HG02981 (cell line): ENCODE measurements around the gene C9orf43.
"Not testable (repeated sequence)": the region's sequence is repeated elsewhere in the genome, so short reads cannot be mapped to it uniquely, and the experiment has no call there.

Experiments used
- ATAC-seq: cut with Tn5 transposase; IDR thresholded peaks from one replicate; pipeline ENCODE4 v1.9.1; 2021; ENCODE audit warnings: mild to moderate bottlenecking, moderate library complexity; ENCODE audit not compliant: unreplicated experiment

The C9orf43 gene

DNA sequence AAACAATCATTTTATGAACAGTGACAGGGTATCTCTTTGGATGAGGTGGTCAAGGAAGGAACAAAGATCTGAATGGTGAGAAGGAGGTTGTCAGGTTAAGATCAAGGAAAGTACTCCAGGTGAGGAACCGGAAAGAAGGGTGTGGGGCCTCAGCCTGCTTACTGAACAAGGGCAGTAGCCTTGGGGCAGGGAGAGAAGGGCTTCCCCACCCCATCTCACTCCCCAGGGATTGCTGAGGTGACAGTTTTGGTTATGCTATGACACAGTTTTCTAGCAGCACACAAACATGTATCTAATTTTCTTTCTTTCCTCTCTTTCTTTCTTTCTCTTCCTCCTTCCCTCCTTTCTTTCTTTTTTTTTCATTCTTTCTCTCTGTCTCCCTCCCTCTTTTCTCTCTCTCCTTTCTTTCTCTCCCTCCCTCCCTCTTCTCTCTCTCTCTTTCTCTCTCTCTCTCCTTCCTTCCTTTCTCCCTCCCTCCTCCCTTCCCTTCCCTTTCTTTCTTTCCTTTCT is 29.6 kb upstream of the C9orf43 start:
- ATAC-seq, result peak; percentile 45

DNA sequence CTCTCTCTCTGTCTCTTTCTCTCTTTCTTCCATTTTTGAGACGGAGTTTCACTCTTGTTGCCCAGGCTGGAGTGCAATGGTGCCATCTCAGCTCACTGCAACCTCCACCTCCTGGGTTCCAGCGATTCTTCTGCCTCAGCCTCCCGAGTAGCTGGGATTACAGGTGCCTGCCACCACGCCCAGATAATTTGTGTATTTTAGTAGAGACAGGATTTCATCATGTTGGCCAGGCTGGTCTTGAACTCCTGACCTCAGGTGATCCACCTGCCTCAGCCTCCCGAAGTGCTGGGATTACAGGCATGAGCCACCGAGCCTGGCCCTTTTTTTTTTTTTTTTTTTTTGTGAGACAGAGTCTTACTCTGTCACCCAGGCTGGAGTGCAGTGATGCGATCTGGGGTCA is 29.1 kb upstream of the C9orf43 start:
- not testable (repeated sequence) for ATAC-seq

DNA sequence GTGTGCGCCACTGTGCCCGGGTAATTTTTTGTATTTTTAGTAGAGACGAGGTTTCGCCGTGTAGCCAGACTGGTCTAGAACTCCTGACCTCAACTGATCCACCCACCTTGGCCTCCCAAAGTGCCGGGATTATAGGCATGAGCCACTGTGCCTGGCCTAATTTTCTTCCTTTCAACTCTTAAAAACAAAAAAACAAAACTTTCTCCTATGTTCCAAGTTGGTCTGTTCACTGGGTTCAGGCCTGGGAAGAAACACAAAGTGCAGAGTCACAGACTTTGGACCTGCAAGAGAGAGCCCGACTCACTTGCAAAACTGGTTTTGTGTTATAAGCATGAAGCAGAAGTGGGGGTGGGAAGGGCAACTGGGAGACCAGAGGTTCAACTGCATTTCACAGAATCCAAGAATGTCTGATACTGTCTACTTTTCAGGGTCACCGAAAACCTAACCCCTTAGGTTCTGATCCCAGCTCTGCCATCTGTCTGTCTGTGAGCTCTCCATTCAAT is 28.6 kb upstream of the C9orf43 start:
- ATAC-seq, result no peak

DNA sequence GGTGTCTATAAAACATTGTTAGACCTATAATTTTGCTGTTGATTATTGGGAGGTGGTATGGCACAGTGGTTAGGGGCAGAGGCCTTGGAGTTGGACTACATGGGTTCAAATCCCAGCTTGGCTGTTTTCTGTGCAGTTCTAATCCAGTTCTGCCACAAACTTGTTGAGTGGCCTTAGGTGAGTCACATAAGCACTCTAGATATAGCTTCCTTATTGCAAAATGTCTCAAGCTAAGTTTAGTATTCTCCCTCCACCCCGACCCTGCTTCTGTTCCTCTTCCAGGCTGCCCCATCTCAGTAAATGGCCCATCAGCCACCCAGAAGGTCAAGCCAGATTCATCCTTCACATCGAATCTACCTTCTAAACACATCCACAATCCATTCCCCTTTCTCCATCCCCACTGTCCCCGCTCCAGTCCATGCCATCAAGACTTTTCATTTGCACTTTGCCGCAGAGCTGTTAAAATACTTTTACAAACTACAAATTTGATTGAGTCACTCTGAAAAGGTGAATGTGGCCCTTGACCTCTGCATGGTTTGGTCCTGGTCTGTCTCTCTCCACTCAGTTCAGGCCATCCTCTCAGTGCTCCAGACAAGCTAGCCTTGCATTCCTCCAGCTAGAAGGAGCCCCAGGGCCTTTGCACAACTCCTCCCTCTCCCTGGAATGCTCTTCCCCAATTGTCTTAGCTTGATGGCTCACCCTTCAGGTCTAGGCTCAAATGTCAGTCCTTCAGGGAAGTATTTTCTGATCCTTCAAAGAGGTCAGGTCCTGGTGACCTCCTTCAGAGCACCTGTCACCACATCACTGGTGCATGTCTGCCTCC is 23.8 kb upstream of the C9orf43 start:
- no peak for ATAC-seq

DNA sequence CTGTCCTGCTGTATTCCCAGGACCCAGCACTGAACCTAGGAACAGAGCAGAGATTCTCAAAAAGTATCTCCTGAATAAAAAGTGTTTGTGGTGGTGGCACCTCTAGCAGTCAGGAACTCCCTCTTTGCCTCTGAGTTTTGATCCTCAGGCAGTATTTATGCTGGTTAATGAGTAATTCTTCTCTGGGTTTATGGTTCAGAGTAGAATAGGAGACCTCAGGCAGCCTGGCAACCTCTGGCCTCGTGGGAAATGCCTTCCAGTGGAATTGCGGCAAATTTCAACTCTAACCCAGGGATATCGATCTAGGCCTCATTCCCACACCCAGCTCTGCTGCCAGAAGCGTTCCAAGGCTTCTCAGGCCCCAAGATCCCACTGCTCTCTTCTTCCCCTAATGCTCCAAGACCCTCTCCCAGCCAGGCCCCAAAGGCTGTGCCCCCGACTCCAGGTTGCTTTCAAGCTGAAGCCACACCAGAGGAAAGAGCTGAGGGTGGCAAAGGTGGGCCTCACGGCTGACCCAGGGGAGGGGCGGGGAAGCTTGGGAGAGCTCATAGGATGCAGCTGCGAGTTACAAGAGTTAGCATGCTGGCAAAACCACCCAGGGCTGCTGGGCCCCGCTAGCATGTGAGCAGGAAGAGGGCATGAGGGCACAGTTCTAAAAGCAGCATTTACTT is 22.9 kb upstream of the C9orf43 start:
- no peak for ATAC-seq

GRCh38 chr9:113388833-113389232 is 21.7 kb upstream of the C9orf43 start:
- ATAC-seq, result no peak

DNA sequence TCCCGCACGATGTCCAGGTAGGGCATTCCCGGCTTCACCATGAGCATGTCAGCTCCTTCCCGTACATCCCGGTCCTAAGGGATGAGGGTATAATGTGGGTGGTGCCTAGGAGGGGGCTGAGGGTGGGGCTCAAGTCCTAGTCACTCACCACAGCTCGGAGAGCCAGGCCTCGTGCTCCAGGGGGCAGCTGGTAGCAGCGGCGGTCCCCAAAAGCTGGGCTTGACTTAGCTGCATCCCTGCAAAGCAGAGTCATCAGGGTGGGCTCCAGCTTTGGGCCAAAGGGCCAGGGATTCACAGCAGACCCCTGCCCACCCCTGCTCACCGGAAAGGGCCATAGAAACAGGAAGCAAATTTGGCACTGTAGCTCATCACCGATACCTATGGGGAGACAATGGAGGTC is 21.1 kb upstream of the C9orf43 start:
- ATAC-seq, result no peak

- ATAC-seq, result no peak
These were observed 20.2 kb upstream of the C9orf43 start for GRCh38 chr9:113390192-113390960.

DNA sequence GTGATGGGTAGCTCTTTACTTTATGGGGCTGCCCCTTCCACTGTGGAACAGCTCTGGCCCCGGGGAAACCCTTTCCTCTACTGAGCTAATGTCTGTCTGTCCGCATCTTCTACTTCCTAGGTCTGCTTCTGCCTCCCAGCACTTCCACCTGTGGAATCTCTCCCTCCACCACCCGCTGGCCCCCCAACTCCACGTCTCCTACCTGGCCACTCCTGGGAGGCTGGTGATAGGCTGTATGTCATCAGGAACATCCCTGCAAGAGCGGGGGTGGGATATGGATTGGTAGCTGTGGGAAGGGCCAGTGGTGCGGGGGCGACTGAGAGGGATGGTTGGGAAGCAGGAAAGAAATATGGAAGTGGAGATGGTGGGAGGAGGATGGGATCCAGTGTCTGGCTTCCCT is 18.6 kb upstream of the C9orf43 start:
- no peak for ATAC-seq

GRCh38 chr9:113393281-113393680 is 17.3 kb upstream of the C9orf43 start:
- ATAC-seq, result no peak

DNA sequence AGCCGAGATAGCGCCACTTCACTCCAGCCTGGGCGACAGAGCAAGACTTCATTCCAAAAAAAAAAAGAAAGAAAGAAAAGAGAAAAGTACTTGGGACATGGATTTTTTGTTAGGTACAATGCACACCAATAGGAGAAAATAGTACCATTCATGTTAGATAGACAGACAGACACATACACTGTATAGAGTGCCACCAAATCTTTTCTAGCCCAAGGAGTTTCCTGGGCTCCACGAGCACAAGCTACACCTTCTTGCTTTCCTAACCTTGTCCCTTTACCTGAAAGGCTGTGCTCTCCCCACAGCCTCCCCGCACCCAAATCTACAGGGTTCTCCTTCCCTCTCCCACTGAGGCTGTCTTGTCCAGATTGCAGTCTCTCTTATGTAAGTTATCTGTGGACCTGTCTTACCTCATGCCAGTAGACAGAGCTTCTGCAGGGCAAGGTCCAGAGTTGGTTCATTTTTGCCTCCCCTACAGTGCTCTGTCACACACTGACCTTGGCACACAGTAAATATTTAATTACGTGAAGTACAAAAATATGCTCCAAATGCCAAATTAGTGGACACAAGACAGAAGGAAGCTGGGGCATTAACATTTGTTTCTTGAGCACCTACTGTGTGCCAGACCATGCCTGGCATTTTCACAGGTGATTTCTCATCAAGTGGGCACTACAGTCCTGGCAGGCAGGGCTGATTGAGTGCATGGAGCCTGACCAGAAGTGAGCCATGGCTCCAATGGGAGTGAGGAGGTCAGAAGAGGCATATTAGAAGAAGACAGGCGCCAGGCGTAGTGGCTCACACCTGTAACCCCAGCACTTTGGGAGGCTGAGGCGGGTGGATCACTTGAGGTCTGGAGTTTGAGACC is 15.3 kb upstream of the C9orf43 start:
- ATAC-seq, result no peak

DNA sequence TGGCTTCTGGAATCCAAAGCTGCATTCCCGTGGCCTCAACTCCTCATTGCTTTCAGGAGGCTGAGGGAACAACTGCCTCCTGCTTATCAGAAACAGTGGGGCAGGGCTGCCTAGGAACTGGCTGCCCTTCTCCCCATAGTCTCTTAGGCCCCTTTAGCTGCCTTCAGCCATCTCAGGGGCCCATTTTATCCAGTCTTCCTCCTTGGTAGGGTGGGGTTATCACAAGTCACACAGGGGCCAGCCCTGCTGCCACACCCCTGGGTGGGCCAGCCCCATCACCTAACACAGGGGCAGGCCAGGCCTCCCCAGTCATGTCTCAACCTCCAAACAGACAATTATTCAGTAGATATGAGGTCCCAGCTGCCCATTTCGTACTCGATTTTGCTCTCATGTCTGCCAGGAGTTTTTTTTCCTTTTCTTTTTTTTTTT is 13.3 kb upstream of the C9orf43 start:
- ATAC-seq, result no peak

DNA sequence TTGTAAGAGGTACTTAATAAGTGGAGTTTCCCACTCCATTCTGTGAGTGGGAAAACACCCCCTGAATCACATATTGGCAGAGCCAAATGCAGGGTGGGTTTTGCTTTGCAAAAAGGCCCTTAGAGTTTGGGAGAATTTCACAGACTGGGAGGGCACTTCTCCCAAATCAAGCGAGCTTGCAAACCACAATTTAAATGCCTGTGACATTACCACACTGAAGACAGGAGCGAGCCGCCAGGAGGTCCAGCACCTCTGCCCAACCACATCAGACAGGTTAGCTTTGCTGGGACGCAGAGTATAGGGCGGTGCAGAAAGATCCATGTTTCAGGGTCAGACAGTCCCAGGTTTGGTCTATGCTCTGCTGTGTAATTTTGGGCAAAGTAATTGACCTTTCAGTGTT is 11.8 kb upstream of the C9orf43 start:
- no peak for ATAC-seq

DNA sequence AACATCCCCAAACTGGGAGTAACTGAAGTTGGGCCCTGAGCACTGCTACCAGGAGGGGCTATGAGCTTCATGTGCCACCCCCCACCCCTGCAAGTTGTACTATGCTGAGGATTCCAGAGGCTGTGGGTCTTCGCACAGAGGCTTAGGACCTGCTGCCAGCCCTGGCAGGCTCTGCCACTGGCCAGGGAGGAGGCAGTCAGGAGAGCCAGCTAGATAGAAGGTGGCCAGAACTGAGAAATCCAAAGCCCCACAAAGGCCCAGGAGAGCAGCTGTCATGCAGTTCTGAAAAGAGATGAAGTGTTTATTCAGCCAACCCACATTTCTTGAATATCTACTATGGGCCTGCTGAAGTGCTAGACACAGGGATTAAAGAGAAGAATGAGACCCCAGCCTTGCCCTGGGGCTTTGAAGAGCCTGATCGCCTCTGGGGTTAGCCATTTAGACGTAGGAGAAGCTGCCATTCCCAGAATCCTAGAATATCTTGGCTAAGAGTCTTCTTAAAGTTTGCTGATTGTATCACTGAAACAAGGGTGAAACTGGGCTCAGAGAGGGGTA is 10.8 kb upstream of the C9orf43 start:
- ATAC-seq, result no peak

DNA sequence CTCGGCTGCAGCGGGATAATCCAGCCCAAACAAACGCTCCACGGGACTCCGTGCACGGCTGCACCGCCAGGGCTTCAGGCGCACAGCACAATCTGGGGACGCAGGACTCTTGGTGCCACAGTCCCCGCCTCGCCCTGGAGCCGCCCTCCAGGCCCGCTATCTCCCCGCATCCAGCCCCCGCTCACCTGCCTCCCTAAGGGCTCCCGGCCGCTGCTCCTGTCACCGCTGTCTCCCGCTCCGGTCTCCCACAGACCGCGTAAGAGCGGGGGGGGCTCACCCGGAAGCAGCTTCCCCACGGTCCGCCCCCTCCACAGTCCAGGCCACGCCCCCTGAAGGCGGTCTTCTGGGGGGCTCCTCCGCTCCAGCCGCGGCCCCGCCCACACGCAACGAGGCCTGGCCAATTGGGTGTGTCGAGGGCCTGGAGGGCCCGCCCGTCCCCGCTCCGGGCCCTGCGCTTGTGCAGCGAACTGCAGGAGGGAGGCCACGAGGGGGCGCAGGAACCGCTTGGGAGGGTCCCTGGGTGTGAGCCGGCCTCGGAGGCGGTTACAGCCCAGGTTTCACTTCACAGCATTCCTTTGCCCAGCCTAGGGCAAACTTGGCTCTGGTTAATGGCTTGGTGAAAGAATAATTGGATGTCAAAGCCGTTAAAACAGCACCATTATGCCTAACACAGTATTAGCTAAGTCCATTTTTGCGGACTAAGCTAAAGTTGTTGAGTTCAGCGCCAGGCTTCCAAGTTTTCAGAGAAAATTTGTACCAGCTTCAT is 9.3 kb upstream of the C9orf43 start, which contains the start of gene ALAD:
ALAD (minus strand) TSS at position 258 of the 766 bp plus-strand sequence. CDS start 7,725 bp downstream, outside the sequence.
- ATAC-seq, result peak; percentile 100

DNA sequence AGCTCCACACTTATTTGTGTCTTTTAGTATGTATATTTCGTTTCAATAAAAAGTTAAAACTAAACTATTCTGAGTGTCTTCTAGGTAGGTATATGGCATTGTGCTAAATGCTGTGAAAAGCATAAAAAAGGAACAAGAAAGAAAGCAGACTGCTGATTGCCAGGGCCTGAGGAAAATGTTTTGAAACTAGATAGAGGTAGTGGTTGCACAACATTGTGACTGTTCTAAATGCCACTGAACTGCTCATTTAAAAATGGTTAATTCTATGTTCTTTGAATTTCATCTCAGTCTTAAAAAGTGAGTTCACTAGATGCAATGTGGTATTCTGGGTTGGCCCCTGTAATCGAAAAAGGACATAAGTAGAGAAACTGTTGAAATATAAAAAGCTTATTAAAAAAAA is 6.9 kb upstream of the C9orf43 start:
- ATAC-seq, result no peak

DNA sequence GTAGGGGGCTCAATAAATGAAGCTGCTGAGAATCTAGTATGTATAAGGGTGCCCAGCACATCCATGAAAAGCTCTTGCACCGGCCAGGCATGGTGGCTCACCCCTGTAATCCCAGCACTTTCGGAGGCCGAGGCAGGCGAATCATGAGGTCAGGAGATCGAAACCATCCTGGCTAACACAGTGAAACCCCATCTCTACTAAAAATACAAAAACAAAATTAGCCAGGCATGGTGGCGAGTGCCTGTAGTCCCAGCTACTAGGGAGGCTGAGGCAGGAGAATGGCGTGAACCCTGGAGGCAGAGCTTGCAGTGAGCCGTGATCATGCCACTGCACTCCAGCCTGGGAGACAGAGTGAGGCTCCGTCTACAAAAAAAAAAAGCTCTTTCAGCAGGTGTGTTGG is 4.2 kb upstream of the C9orf43 start:
- ATAC-seq, result not testable (repeated sequence)

DNA sequence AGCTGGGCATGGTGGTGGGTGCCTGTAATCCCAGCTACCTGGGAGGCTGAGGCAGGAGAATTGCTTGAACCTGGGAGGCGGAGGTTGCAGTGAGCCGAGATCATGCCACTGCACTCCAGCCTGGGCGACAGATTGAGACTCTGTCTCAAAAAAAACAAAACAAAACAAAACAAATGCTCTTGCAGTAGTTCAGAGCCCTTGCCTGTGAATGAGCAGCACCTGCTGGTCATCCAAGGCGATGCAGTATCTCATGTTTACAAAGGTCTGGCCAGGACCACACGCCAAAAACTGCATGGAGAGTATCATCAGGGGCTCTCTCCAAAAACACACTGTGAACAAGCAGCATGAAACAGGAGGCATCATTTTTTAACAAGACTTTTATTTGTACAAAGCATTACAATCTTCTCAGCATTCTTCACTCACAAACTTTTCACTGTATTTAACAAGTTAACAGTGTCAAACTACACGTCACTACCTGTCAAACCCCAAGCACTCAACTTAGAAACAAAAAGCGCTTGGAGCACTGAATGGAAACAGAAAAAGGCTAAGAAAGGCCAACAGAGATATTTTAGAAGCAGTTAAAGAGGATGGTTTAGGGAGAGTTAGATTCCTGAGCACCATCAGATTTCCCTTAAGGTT is 3.6 kb upstream of the C9orf43 start:
- ATAC-seq, result peak; percentile 33

DNA sequence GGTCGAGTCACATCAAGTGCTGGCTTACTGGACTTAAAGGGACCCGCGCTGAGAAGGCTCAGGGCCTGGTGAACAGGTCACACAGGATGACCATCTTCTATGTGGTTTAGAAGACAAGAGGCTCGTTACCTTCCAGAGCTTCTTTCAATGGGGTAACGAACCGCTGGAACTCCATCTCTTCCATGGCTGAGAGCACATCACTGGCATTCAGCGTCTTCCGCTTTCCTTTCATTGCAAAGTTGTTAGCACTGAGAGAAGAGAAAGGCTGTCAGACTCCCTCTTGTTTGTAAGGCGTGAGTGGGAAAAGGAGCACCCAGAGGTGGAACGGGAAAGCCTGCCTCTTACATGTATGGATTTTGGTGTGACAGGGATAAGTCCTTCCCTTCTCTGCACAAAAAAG is 1.1 kb upstream of the C9orf43 start:
- no peak for ATAC-seq
